Smooth muscle cell (in vitro differentiated cells): ENCODE data around the gene TOE1. TPM values are rescaled to one million over a fixed set of nuclear protein-coding genes. Genes with fewer than 3 reads are reported as not detected.

Source experiments
- DNase-seq: peaks from one replicate; lab custom pipeline; 2025; ENCODE audit not compliant: unreplicated experiment; lab: John Stamatoyannopoulos, UW
- H2AFZ ChIP-seq: fragments of 200-600 bp; sonication (generic); 2 replicates; pipeline ENCODE4 v1.6.0; 2016; ENCODE audit warnings: antibody characterized with exemption, low read depth, mild to moderate bottlenecking
- H3F3A ChIP-seq: fragments of 200-600 bp; sonication (generic); 2 replicates; pipeline ENCODE4 v1.6.0; 2017; ENCODE audit warnings: antibody characterized with exemption, low read depth
- H3K27ac ChIP-seq: fragments of 200-600 bp; sonication (generic); 2 replicates; pipeline ENCODE4 v1.5.1; 2016; ENCODE audit warnings: low read depth, mild to moderate bottlenecking
- H3K27me3 ChIP-seq: fragments of 200-600 bp; sonication (generic); 2 replicates; pipeline ENCODE4 v1.6.1; 2016; ENCODE audit warnings: low read depth, mild to moderate bottlenecking
- H3K36me3 ChIP-seq: fragments of 200-600 bp; sonication (generic); 2 replicates; pipeline ENCODE4 v1.5.1; 2016; ENCODE audit warnings: low read depth
- H3K4me1 ChIP-seq: fragments of 200-600 bp; sonication (generic); 2 replicates; pipeline ENCODE4 v1.5.1; 2016; ENCODE audit warnings: low read depth
- H3K4me2 ChIP-seq: fragments of 200-600 bp; sonication (generic); 2 replicates; pipeline ENCODE4 v1.6.0; 2016; ENCODE audit warnings: mild to moderate bottlenecking
- H3K4me3 ChIP-seq: fragments of 200-600 bp; sonication (generic); 2 replicates; pipeline ENCODE4 v1.5.1; 2016; ENCODE audit warnings: mild to moderate bottlenecking
- H3K79me2 ChIP-seq: fragments of 200-600 bp; sonication (generic); 2 replicates; pipeline ENCODE4 v1.6.0; 2016; ENCODE audit warnings: low read depth, mild to moderate bottlenecking
- H3K9ac ChIP-seq: fragments of 200-600 bp; sonication (generic); 2 replicates; pipeline ENCODE4 v1.6.0; 2016; ENCODE audit warnings: low read depth
- H3K9me3 ChIP-seq: fragments of 200-600 bp; sonication (generic); replicated peaks from 2 replicates; pipeline ENCODE4 v1.5.1; 2016; ENCODE audit warnings: low read depth
- H4K20me1 ChIP-seq: fragments of 200-600 bp; sonication (generic); 2 replicates; pipeline ENCODE4 v1.6.0; 2016; ENCODE audit warnings: low read depth
- WGBS: methylation state at CpG from one replicate; pipeline ENCODE4 v1.1.7; 2016; ENCODE audit warnings: low lambda C conversion rate; 5-methylcytosine and 5-hydroxymethylcytosine counted together
- polyA plus RNA-seq: library from polyadenylated mRNA; unstranded; fragments of >200 nt; fragmentation: Nextera tagmentation; extraction: Ambion mirVana; gene quantifications from 2 replicates; pipeline ENCODE4 v1.2.1, GENCODE V29; 2016
- total RNA-seq: library from RNA; depleted of rRNA; stranded (reverse); fragments of >200 nt; gene quantifications from 2 replicates; pipeline ENCODE4 v1.2.3, GENCODE V29; 2014
- TF ChIP-seq, protein P1 (sequence below): fragments of 200-600 bp; sonication (generic); IDR thresholded peaks from 2 replicates; pipeline ENCODE4 v1.5.1; 2017; ENCODE audit warnings: borderline replicate concordance, mild to moderate bottlenecking, antibody characterized with exemption; ENCODE audit not compliant: insufficient read depth, poor library complexity, severe bottlenecking

Gene TOE1
- total and polyA plus RNA-seq, 2 experiments from 2014 or later, result 2.8 to 3.3 TPM

- no peak overlapping the region for H3K4me2 ChIP-seq
- H4K20me1 ChIP-seq, result no peaks in the 10 kb centered on the region
- no peaks in the 10 kb centered on the region for H3K36me3 ChIP-seq
- WGBS, result 96% methylated on average over 3 of the region's 3 CpGs
- H3K27me3 ChIP-seq, result no peaks in the 10 kb centered on the region
- no peak overlapping the region for H3K9ac ChIP-seq
- H3K4me1 ChIP-seq, result no peaks in the 10 kb centered on the region
- no peak overlapping the region for H3K27ac ChIP-seq
- H2AFZ ChIP-seq, result no peak overlapping the region
- DNase-seq, result no peak
- H3K79me2 ChIP-seq, result no peaks in the 10 kb centered on the region
- no peak overlapping the region for H3K4me3 ChIP-seq
- H3F3A ChIP-seq, result no peaks in the 10 kb centered on the region
- TF ChIP-seq, protein P1, sequence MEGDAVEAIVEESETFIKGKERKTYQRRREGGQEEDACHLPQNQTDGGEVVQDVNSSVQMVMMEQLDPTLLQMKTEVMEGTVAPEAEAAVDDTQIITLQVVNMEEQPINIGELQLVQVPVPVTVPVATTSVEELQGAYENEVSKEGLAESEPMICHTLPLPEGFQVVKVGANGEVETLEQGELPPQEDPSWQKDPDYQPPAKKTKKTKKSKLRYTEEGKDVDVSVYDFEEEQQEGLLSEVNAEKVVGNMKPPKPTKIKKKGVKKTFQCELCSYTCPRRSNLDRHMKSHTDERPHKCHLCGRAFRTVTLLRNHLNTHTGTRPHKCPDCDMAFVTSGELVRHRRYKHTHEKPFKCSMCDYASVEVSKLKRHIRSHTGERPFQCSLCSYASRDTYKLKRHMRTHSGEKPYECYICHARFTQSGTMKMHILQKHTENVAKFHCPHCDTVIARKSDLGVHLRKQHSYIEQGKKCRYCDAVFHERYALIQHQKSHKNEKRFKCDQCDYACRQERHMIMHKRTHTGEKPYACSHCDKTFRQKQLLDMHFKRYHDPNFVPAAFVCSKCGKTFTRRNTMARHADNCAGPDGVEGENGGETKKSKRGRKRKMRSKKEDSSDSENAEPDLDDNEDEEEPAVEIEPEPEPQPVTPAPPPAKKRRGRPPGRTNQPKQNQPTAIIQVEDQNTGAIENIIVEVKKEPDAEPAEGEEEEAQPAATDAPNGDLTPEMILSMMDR, result no peak
- H3K9me3 ChIP-seq, result no peaks in the 10 kb centered on the region
Measured at GRCh38 chr1:45385302-45385701, 45.3 kb downstream of the TOE1 start.

GRCh38 chr1:45386219-45386618 lies 46.2 kb downstream of the TOE1 start:
- H2AFZ ChIP-seq, result no peak overlapping the region
- H3K27ac ChIP-seq, result no peak overlapping the region
- H3F3A ChIP-seq, result no peaks in the 10 kb centered on the region
- no peak overlapping the region for H3K4me3 ChIP-seq
- no peaks in the 10 kb centered on the region for H3K27me3 ChIP-seq
- H3K9ac ChIP-seq, result no peak overlapping the region
- no peak overlapping the region for H3K4me2 ChIP-seq
- no peaks in the 10 kb centered on the region for H4K20me1 ChIP-seq
- no peak for DNase-seq
- H3K4me1 ChIP-seq, result no peaks in the 10 kb centered on the region
- H3K79me2 ChIP-seq, result no peaks in the 10 kb centered on the region
- TF ChIP-seq, protein P1, result no peak
- WGBS, result 89% methylated on average over 1 of the region's 3 CpGs
- H3K36me3 ChIP-seq, result no peaks in the 10 kb centered on the region
- no peaks in the 10 kb centered on the region for H3K9me3 ChIP-seq

Other genes starting within 250 kb of the TOE1 start
- gene ZSWIM5, start 133.6 kb upstream of the TOE1 start, total RNA-seq, result 0.13 and 0.22 TPM in 2 replicates
- 0.26 and 0.58 TPM in 2 replicates for gene ZSWIM5, start 133.6 kb upstream of the TOE1 start, polyA plus RNA-seq
- gene HPDL, start 13.3 kb upstream of the TOE1 start, total RNA-seq, result not detected in 2 replicates
- 0.96 and 0.98 TPM in 2 replicates for gene HPDL, start 13.3 kb upstream of the TOE1 start, polyA plus RNA-seq
- 12.1 and 13.5 TPM in 2 replicates for gene MUTYH, start 270 bp downstream of the TOE1 start, total RNA-seq
- gene MUTYH, start 270 bp downstream of the TOE1 start, polyA plus RNA-seq, result 16.5 and 17.4 TPM in 2 replicates
- 3.4 and 4.3 TPM in 2 replicates for gene TESK2, start 151.0 kb downstream of the TOE1 start, total RNA-seq
- gene TESK2, start 151.0 kb downstream of the TOE1 start, polyA plus RNA-seq, result 1.3 and 2.3 TPM in 2 replicates
- gene CCDC163, start 159.9 kb downstream of the TOE1 start, total RNA-seq, result 0.18 and 2.4 TPM in 2 replicates
- 1.3 and 2.1 TPM in 2 replicates for gene CCDC163, start 159.9 kb downstream of the TOE1 start, polyA plus RNA-seq
- gene MMACHC, start 160.1 kb downstream of the TOE1 start, total RNA-seq, result 2.5 and 3.0 TPM in 2 replicates
- 1.3 and 1.8 TPM in 2 replicates for gene MMACHC, start 160.1 kb downstream of the TOE1 start, polyA plus RNA-seq
- 299 and 303 TPM in 2 replicates for gene PRDX1, start 181.7 kb downstream of the TOE1 start, total RNA-seq
- 369 and 409 TPM in 2 replicates for gene PRDX1, start 181.7 kb downstream of the TOE1 start, polyA plus RNA-seq
- 64.1 and 91.4 TPM in 2 replicates for gene AKR1A1, start 210.7 kb downstream of the TOE1 start, total RNA-seq
- gene AKR1A1, start 210.7 kb downstream of the TOE1 start, polyA plus RNA-seq, result 135 and 148 TPM in 2 replicates
- gene NASP, start 243.9 kb downstream of the TOE1 start, total RNA-seq, result 40.4 and 83.0 TPM in 2 replicates
- 44.9 and 64.2 TPM in 2 replicates for gene NASP, start 243.9 kb downstream of the TOE1 start, polyA plus RNA-seq